ENCODE results near the gene CTNNA3.

GRCh38 chr10:66777665-66778064, 918.3 kb downstream of the CTNNA3 start:
- TF ChIP-seq, protein P1, sequence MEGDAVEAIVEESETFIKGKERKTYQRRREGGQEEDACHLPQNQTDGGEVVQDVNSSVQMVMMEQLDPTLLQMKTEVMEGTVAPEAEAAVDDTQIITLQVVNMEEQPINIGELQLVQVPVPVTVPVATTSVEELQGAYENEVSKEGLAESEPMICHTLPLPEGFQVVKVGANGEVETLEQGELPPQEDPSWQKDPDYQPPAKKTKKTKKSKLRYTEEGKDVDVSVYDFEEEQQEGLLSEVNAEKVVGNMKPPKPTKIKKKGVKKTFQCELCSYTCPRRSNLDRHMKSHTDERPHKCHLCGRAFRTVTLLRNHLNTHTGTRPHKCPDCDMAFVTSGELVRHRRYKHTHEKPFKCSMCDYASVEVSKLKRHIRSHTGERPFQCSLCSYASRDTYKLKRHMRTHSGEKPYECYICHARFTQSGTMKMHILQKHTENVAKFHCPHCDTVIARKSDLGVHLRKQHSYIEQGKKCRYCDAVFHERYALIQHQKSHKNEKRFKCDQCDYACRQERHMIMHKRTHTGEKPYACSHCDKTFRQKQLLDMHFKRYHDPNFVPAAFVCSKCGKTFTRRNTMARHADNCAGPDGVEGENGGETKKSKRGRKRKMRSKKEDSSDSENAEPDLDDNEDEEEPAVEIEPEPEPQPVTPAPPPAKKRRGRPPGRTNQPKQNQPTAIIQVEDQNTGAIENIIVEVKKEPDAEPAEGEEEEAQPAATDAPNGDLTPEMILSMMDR (IDR thresholded peaks at IDR 0.05): no peak
- TF ChIP-seq POLR2A (IDR thresholded peaks at IDR 0.05): no peak

Data from lower leg skin (tissue), 3 donors.